RPMI7951 (cell line): ENCODE measurements around the gene RBKS. TPM values are rescaled to one million over a fixed set of nuclear protein-coding genes. Genes with fewer than 3 reads are reported as not detected.
A peak's percentile ranks its signal among the peaks of the same experiment; 100 is the strongest.

Experiments used
- DNase-seq: peaks from one replicate; pipeline ENCODE4 v3.0.0-alpha.2; 2012; ENCODE audit warnings: low read depth
- total RNA-seq: library from RNA; depleted of rRNA; stranded (reverse); fragments of >200 nt; shearing (Covaris generic); gene quantifications from 2 replicates; pipeline ENCODE4 v1.2.3, GENCODE V29; 2014; rRNA removed

RBKS gene
- total RNA-seq, 1 experiment from 2014 or later, result 1.8 TPM

DNA sequence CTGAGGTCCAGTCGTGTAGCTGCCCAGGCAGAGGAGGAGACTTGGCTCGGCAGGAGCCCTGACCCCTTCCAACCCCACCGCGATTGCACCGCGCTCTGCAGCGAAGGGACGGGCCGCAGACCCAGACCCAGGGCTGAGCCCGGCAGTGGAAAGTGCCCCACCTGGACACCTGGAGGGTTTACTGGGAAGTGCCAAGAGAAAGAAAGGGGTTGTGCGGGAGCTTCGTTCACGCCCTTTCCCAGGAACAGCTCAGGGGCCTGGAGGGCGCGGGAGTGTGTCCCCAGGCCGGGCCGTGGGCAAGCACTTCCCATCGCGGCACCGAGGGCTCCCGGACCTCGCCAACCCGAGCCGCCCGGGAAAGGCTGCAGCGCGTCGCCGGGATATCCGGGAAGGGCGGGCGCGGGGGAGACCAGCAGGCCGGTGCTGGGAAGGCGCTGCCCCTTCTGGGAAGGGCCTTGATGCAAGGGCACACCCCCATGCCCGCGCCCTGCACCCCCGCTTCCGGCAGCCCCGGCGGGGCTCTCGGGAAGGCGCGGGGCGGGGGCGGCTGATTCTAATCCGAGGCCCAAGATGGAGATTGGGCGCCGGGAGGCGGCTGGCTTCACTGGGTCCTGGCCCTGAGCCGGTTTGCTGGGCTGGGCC is 154.8 kb downstream of the RBKS start:
- peak; percentile 76 for DNase-seq

GRCh38 chr2:27734305-27734704 is 155.9 kb downstream of the RBKS start:
- no peak for DNase-seq

Other genes with a start within 250 kb of the RBKS start
- gene SUPT7L, start 226.8 kb downstream of the RBKS start, total RNA-seq, result 29.2 and 31.5 TPM in 2 replicates
- 37.9 and 40.0 TPM in 2 replicates for gene SLC4A1AP, start 226.5 kb downstream of the RBKS start, total RNA-seq
- 335 and 349 TPM in 2 replicates for gene MRPL33, start 118.7 kb downstream of the RBKS start, total RNA-seq
- gene BABAM2, start 342 bp upstream of the RBKS start, total RNA-seq, result 41.7 and 54.7 TPM in 2 replicates